ENCODE results near the gene MYO5A.

GRCh38 chr15:52361975-52362494 lies 166.6 kb downstream of the MYO5A start:
- no peak for TF ChIP-seq CTCF (IDR thresholded peaks at IDR 0.05; ENCODE audit: low read length)
- TF ChIP-seq EZH2 (IDR thresholded peaks at IDR 0.05; ENCODE audit: borderline replicate concordance, low read length): no peak
